ENCODE measurements around the gene RBM17.

The RBM17 gene

DNA sequence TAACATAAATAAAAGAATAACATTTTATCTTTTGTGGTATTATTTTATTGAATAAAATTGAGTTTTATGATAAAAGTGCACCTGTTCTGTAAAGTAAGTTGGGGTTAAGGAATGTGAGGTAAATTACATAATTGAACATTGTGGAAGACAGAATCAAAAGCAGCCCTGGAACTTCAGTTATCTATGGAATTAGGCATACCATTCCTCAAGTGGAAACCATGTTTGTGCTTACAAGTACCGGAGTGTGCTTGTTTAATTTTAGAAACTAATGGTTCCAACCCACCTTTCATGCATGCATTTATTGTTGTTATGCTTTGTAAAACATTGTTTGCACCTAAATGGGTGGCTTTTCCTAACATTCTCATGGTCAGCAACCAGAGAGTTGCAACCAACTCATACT is 28.0 kb downstream of the RBM17 start:
- TF ChIP-seq, protein P1, sequence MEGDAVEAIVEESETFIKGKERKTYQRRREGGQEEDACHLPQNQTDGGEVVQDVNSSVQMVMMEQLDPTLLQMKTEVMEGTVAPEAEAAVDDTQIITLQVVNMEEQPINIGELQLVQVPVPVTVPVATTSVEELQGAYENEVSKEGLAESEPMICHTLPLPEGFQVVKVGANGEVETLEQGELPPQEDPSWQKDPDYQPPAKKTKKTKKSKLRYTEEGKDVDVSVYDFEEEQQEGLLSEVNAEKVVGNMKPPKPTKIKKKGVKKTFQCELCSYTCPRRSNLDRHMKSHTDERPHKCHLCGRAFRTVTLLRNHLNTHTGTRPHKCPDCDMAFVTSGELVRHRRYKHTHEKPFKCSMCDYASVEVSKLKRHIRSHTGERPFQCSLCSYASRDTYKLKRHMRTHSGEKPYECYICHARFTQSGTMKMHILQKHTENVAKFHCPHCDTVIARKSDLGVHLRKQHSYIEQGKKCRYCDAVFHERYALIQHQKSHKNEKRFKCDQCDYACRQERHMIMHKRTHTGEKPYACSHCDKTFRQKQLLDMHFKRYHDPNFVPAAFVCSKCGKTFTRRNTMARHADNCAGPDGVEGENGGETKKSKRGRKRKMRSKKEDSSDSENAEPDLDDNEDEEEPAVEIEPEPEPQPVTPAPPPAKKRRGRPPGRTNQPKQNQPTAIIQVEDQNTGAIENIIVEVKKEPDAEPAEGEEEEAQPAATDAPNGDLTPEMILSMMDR (conservative IDR thresholded peaks at IDR 0.05): no peak
- TF ChIP-seq ZFX (IDR thresholded peaks at IDR 0.05): no peak
- H3K27ac ChIP-seq: no peak overlapping the region

DNA sequence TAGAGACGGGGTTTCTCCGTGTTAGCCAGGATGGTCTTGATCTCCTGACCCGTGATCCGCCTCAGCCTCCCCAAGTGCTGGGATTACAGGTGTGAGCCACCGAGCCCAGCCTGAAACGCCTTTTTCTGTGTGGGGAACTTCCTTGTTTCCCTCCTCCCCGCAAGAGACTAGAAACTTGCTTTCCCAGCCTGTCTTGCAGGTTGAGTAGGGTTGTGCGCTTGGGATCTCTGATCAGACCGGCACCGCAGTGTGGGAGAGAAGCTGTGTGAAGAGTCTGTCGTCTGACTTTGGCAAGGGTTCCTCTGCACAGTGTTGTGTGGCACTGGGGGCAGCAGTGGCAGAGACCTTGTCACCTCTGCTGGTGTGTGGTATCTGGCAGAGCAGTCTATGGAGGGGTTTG is 28.9 kb downstream of the RBM17 start:
- H3K27ac ChIP-seq: no peak overlapping the region
- TF ChIP-seq, protein P1 (conservative IDR thresholded peaks at IDR 0.05): no peak
- no peak for TF ChIP-seq ZFX (IDR thresholded peaks at IDR 0.05)

- TF ChIP-seq, protein P1 (conservative IDR thresholded peaks at IDR 0.05): no peak
- no peak for TF ChIP-seq ZFX (IDR thresholded peaks at IDR 0.05)
Observed at GRCh38 chr10:6119423-6119822, 30.6 kb downstream of the RBM17 start.

GRCh38 chr10:6119962-6120361 is 31.1 kb downstream of the RBM17 start:
- H3K27ac ChIP-seq: no peak overlapping the region
- TF ChIP-seq, protein P1 (conservative IDR thresholded peaks at IDR 0.05): no peak
- no peak for TF ChIP-seq ZFX (IDR thresholded peaks at IDR 0.05)

More at GRCh38 chr10:6119423-6119822, 30.6 kb downstream of the RBM17 start:
- H3K27ac ChIP-seq: no peak overlapping the region

- no peak overlapping the region for H3K27ac ChIP-seq
- TF ChIP-seq, protein P1 (conservative IDR thresholded peaks at IDR 0.05): no peak
- TF ChIP-seq ZFX (IDR thresholded peaks at IDR 0.05): no peak
Observed at GRCh38 chr10:6120691-6121090, 31.9 kb downstream of the RBM17 start.

- H3K27ac ChIP-seq: no peak overlapping the region
- TF ChIP-seq, protein P1 (conservative IDR thresholded peaks at IDR 0.05): no peak
- TF ChIP-seq ZFX (IDR thresholded peaks at IDR 0.05): no peak
Observed at GRCh38 chr10:6121146-6121545, 32.3 kb downstream of the RBM17 start.

DNA sequence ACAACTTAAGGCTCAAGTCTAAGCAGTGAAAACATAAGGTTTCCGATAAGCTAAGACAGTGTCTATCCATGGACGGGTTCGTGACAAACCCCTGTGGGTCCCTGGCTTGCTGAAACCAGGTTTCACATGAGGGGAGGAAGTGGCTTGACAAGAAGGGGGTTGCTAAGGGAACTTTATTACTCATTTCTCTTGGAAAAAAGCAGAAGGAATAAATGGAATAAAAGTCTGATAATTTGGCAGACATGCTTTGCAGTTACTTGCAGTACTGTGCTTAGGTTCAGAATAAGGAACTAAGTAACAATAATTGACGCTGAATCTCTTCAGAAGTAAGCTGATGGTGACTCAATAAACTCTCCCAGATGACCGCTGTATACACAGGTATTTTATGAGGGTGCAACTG is 34.7 kb downstream of the RBM17 start:
- TF ChIP-seq ZFX (IDR thresholded peaks at IDR 0.05): no peak
- TF ChIP-seq, protein P1 (conservative IDR thresholded peaks at IDR 0.05): no peak
- H3K27ac ChIP-seq: no peak overlapping the region

Data from C4-2B (cell line).